AG09309 (cell line): ENCODE data around the gene SLC22A7.

ENCODE experiments used
- DNase-seq: peaks from one replicate; pipeline ENCODE4 v3.0.0-alpha.2; 2010; ENCODE audit warnings: low read depth
- H3K4me3 ChIP-seq: 2 replicates; pipeline ENCODE4 v1.5.1; 2011; ENCODE audit warnings: mild to moderate bottlenecking, low read depth, low read length, moderate library complexity; ENCODE audit not compliant: control insufficient read depth
- CTCF ChIP-seq: IDR thresholded peaks from 2 replicates; pipeline ENCODE4 v1.5.1; 2011; ENCODE audit warnings: mild to moderate bottlenecking, low read depth, low read length, inconsistent platforms; ENCODE audit not compliant: insufficient read depth, control insufficient read depth; ENCODE audit errors: missing control alignments

SLC22A7 gene

GRCh38 chr6:43273707-43274106 is 24.4 kb upstream of the SLC22A7 start:
- TF ChIP-seq CTCF, result no peak
- no peak overlapping the region for H3K4me3 ChIP-seq
- DNase-seq, result no peak

- H3K4me3 ChIP-seq, result no peak overlapping the region
- no peak for TF ChIP-seq CTCF
- no peak for DNase-seq
Observed at GRCh38 chr6:43274127-43274915, 23.7 kb upstream of the SLC22A7 start.

GRCh38 chr6:43274916-43275597 is 23.0 kb upstream of the SLC22A7 start:
- no peak for DNase-seq
- H3K4me3 ChIP-seq, result peak overlapping the region; percentile 29
- no peak for TF ChIP-seq CTCF

- no peak for DNase-seq
- H3K4me3 ChIP-seq, result no peak overlapping the region
- TF ChIP-seq CTCF, result no peak
Observed at GRCh38 chr6:43275801-43276576, 22.1 kb upstream of the SLC22A7 start.

GRCh38 chr6:43276577-43277305 is 21.3 kb upstream of the SLC22A7 start:
- no peak overlapping the region for H3K4me3 ChIP-seq
- no peak for DNase-seq
- no peak for TF ChIP-seq CTCF

GRCh38 chr6:43277306-43277642 is 20.8 kb upstream of the SLC22A7 start:
- TF ChIP-seq CTCF, result no peak
- H3K4me3 ChIP-seq, result no peak overlapping the region
- no peak for DNase-seq
